Stimulated activated CD4-positive, alpha-beta T cell treated with anti-CD3 and anti-CD28 coated beads, Interleukin-1b, Interleukin-23, amount 100 ng/mL, for 24 hours (primary cell): ENCODE measurements around the gene ING1.
"Not testable (repeated sequence)": the region's sequence is repeated elsewhere in the genome, so short reads cannot be mapped to it uniquely, and the experiment has no call there.

Source experiments
- DNase-seq, 4 experiments: peaks; one replicate each; pipeline ENCODE4 v3.0.0-alpha.2; 2020; ENCODE audit warnings: low read depth in 4 of 4, low spot score in 1 of 4

Gene ING1

GRCh38 chr13:110690516-110690915, 23.0 kb upstream of the ING1 start:
- DNase-seq = no peak

DNA sequence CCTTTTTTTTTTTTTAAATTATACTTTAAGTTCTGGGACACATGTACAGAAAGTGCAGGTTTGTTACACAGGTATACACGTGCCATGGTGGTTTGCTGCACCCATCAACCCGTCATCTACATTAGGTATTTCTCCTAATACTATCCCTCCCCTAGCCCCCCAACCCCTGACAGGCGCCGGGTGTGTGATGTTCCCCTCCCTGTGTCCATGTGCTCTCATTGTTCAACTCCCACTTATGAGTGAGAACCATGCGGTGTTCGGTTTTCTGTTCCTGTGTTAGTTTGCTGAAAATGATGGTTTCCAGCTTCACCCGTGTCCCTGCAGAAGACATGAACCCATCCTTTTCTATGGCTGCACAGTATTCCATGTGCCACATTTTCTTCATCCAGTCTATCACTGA, 17.7 kb upstream of the ING1 start:
- DNase-seq = not testable (repeated sequence)

GRCh38 chr13:110696776-110697175, 16.7 kb upstream of the ING1 start:
- DNase-seq = no peak

DNA sequence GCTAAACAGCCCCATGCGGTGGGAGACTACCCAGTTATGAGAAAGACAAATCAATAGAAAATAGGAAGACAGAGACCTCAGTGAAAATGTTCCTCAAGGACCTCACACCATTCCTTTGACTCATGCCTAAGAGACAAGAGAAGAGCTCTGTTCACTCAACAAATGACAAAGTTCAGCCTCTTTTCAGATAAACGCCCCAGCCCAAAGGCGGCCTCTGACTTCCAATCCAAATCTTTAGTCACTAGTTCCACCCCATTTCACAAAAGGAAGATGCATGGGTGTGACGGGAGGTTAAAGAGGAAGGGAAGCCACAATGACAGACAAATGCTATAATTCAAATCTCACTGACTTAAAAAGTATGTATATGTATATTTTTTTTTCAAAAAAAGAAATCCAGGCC, 15.7 kb upstream of the ING1 start:
- no peak for DNase-seq

DNA sequence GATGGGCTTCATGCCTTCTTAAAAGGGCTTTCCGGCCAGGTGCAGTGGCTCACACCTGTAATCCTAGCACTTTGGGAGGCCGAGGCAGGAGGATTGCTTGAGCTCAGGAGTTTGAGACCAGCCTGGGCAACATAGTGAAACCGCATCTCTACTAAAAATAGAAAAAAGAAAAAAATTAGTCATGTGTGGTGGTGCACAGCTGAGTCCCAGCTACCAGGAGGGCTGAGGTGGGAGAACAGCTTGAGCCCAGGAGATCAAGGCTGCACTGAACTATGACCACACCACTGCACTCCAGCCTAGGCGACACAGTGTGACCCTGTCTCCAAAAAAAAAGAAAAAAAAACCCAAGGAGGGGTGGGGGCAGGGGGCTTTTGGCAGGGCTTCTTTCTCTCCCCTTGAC, 14.8 kb upstream of the ING1 start:
- no peak for DNase-seq

GRCh38 chr13:110699148-110700145, 14.1 kb upstream of the ING1 start:
- DNase-seq = no peak

DNA sequence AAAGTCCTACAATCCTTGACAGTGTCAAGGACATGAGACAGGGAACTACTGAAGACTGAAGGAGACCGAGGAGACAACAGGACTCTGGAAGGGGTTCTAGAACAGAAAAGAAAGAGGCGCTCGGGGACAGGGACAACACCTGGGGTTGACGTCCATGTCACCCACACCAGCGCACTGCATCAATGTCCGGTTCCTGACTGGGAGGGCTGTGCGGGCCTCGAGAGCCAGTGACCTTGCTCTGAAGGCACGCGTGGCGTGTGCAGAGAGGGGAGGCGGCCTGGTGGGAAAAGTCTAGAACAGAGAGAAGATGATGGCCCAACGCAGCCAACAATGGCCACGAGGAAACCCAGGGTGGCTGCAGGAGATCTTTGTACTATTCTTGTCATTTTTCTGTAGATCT, 13.3 kb upstream of the ING1 start:
- no peak for DNase-seq

- no peak for DNase-seq
Observed at GRCh38 chr13:110700641-110701040, 12.9 kb upstream of the ING1 start.

DNA sequence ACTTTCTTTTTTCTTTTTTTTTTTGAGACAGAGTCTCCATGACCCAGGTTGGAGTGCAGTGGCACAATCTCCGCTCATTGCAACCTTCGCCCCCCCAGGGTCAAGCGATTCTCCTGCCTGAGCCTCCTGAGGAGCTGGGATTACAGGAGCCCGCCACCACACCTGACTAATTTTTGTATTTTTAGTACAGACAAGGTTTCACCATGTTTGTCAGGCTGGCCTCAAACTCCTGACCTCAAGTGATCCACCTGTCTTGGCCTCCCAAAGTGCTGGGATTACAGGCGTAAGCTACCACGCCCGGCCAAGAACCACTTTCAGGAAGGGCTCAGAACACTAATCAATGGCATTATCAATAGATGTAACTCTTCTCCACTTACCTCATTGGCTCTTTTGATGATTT, 12.4 kb upstream of the ING1 start:
- not testable (repeated sequence) for DNase-seq

DNA sequence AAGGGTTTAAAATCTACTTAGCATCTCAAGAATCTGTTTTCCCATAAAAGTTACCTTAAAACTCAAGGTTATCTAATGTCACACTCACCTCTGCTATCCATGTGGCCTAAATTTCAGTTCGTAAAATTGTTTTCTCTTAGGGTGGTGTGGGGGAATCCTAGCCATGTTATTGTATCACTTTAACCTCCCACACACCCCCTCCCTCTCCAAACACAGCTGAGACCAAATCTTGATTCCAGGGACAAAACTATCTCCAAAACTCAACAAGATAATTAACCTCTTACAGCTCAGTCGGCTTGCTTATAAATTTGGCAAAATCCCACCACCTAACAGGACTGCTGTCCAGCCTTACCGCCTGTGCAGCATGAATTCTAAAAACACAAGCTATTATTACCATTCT, 11.4 kb upstream of the ING1 start:
- DNase-seq = no peak

DNA sequence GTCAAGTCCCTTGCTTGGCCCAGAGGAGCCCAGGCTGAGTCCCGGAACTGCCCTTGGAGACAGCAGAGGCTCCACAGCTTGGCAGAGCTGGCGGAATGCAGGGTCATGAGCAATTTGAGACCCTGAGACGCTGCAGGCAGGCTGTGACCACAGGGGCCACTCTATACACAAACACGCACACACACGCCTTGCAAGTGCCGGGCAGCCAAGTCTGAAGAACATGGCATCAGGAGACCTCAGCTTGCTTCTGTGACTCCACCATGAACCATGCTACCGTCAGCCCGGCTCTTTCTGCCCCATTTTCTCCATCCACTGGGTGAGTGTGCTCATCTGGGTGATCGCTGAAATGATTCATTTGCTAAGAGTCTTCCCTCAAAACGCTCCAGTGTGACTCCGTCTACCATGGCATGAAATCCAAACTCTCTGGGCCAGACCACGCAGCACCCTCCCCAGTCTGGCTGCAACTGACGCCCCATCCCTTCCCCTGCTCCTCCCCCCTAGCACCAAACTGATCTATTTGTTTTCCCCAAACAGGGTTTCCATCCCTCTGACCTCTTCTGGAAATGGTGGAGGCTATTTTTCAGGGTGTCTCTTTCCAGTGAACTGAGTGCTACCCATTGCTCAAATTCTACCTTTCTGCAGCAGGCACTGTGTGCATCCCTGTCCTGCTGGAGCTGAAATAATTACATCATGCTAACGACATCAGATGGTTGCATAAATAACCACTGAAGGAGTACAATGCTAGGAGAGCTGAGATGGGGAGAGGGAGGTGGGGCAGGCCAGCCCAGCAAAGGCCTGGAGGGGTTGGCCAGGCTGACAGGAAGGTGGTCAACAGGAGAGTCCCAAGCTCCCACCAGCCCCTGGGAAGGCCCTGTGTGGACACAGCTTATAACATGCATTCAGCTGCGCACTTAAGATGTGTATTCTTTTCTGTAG, 10.6 kb upstream of the ING1 start:
- DNase-seq = no peak

DNA sequence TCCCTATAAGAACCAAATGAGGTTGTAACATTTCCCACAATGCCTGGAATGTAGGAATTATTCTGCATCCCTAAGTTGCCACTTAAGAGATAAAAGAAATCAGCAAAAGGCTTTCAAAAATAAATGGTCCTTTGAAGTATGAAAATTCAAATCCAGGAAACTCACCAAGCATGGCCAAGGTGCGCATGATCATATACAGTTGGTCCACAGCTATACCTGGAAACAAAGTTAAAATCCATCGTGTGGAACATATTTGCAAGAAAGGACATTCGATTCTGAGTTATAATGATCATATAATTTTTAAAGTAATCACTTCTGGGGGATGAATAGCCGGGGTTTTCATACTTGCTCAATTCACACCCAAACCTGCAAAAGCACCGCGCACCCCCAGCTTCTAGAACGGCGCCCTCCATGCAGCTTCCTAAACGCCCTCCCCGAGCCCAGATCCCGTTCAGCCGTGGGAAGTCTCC, 8.1 kb upstream of the ING1 start:
- no peak for DNase-seq

DNA sequence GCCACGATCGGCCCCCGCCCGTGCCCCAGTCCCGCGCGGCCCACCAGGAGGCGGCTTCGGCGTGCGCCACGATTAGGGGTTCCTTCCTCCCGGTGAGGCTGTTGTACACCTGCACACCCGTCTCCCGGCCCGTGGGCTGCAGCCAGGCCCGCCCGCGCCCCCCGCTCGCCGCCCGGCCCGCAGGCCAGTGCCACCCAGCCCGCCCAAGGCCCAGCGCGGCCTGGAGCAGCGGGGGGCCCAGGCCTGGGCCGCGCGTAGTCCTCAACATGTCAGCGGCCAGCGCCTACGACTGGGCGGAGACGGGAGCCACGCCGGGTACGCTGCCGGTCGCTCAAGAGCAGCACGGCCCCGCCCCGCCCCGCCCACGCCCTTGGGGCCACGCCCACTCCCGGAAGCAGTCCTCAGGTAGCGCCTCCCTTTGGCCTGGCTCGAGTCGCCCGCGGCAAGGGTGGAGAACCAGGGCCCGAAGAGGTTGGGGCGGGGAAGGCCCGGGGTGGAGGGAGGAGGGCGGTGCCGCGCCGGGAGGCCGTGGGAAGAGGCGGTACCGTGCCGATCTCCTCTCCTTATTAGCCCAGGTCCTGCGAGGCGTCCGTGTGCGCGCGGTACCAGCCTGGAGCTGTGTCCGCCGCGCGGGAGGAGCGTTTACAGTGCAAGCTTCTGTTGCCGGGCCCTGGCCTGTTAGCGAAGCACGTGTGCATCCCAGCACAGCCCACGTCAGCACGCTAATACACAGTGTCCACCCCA, 7.5 kb upstream of the ING1 start, which contains the start of gene CARS2:
TSS of gene CARS2 (minus strand) at position 291 of the 744 bp plus-strand sequence. CDS start at position 268, 23 bp downstream.
- DNase-seq = peak; percentile 83 to 92 (median 91)

DNA sequence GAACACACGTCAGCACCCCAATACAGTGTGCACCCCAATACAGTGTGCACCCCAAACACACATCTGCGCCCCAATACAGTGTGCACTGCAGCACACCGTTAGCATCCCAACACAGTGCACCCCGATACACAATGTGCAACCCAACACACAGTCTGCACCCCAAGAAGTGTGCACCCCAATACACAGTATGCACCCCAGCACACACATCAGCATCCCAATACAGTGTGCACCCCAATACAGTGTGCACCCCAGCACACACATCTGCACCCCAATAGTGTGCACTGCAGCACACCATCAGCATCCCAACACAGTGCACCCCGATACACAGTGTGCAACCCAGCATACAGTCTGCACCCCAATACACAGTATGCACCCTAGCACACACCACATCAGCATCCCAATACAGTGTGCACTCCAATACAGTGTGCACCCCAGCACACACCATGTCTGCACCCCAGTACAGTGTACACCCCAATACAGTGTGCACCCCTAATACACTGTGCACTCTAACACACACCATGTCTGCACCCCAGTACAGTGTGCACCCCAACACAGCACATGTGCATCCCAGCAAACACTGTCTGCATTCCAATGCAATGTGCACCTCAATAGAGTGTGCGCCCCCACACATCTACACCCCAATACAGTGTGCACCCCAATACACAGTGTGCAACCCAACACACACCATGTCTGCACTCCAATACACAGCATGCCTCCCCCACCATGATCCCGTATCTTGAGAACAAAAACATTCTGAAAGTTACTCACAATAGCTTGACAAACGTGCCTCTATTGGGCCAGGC, 6.7 kb upstream of the ING1 start:
- no peak for DNase-seq

DNA sequence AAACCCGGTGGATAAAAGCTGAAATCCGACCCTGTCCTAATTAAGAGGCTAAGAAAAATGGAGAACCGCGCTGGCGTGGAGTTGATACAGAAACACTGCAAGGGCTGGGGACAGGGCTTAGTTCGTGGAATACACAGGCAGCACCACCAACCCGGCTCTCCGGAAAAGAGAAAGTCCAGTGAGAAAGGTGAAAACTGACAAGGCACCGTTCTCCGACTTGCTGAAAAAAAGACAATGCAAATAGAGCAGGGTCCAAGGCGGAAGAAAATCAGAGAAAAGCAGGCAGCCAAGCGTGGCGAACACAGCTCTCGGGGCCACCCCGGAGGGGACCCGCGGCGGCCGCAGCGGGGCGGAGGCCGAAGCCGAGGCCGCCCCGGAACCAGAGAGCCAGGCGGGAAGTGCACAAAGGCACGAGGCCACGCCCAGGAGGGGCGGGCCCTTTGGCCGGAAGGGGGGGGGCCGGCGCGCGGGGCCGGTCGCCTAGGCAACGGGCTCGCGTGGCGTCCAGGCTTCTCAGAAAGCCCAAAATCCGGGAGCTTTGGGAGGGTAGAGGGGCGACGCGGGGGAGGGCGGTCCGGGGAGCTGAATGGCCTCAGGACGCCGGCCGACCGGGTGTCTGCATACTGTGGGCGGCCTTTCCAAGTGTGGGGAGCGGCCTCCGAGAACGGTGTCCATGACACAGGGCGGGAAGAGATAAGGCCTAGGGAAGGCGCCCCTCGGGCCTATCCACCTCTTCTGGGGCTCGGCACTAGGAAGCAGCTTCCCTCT, 1.2 kb upstream of the ING1 start:
- peak; percentile 57 to 84 (median 74) for DNase-seq

DNA sequence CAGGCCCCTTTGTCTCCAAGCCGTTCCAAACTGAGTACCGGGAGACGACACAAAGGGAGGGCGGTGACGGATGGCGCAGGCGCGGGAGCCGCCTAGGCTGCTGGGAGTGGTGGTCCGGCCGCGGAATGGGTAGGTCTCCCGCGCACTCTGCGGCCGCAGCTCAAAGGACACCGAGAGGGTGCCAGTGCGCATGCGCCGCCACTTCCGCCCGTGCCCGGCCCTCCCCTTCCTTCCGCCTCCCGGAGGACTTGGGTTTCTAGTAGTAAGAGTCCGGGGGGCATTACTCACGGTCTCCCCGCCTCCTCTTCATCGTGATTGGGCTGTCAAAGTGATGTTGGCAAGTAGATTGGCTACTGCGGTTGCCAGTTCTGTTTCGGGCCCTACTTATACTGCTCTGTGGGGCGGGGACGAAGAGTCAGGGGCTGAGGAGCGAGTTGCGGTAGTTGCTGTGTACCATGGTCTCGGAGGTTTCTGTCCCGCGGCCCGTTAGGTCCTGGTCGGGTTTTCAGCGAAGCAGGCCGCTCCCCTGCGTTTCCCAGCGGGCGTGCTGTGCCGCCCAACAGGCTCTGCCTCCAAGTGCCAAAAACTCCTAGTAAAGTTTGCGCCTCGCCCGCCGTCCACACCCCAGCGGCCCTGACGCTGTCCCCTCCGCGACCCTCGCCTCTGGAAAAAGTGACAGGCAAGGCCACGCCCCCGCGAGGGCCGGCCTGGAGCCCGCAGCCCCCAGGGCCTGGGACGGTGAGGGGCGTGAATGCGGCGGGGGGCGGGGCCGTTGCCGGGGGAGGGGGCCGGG, 455 bp upstream of the ING1 start:
- DNase-seq = peak; percentile 94 to 99 (median 98)

DNA sequence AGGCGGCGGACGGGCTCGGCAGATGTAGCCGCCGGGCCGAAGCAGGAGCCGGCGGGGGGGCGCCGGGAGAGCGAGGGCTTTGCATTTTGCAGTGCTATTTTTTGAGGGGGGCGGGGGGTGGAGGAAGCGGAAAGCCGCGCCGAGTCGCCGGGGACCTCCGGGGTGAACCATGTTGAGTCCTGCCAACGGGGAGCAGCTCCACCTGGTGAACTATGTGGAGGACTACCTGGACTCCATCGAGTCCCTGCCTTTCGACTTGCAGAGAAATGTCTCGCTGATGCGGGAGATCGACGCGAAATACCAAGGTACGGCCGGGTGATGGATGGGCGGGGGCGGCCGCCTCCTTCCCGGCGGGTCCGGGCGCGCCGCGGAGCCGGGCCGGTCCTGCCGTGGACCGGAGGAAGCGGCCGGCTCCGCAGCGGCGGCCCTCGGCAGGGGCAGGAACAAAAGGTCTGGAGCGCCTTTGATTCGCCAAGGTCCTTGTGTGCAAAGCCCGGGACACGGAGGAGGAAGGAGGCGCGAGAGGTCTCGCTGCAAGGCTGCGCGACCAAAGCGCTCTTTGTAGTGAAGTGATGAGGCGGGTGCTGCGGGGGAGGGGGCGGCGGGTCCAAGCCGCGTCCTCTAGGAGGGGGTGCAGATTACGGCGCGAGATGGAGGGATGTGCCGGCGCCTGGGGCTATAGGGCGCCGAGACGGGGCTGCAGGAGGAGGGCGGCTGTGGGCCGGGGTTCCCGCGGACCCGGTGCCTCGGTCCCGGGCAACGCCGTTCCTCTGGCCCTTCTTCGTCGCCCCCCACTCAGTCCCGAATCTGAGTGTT, 689 bp downstream of the ING1 start:
- DNase-seq = peak; percentile 30 to 50 (median 42)
